Measurements from ENCODE around the gene PCCB. TPM values are rescaled to one million over a fixed set of nuclear protein-coding genes. Genes with fewer than 3 reads are reported as not detected.

PCCB gene
- total RNA-seq, 1 experiment from 2014 or later = 63.4 TPM

DNA sequence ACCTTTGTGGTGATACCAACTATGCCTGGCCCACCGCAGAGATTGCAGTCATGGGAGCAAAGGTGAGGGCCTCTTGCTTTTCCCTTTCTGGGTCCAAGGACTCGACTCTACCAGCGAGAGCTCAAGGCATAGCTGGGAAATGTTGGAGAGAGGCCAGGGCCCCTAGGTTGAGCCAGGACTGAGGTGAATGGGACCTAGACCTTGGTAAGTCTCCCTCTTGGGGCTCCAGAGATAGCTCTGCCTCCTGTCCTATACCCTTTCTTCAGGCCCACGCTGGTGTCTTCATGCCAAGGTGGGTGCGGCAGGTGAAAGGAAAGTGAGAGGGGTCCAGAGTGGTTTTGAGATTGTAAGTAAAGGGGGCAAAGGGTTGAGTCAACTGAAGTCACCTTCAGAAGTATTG lies 77.5 kb downstream of the PCCB start:
- Histone ChIP-seq H3K27me3 (ENCODE audit: control insufficient read depth, insufficient read depth, low read length) (no peaks in the 10 kb centered on the region), H3K9me3 (ENCODE audit: control insufficient read depth, insufficient read depth, low read depth, low read length) (peaks cover 3% of the 10 kb centered on the region), H3K36me3 (ENCODE audit: control insufficient read depth, insufficient read depth, low read length) (no peaks in the 10 kb centered on the region), H3K27ac (ENCODE audit: low read length) (no peak overlapping the region), H3K4me1 (ENCODE audit: control insufficient read depth, insufficient read depth, low read length) (no peaks in the 10 kb centered on the region), H3K4me3 (ENCODE audit: low read depth in 2 of 2, low read length in 2 of 2) (no peak overlapping the region)
- no TSS peak for BruUV-seq (replicated peaks)
- DNase-seq (ENCODE audit: low read depth, low spot score) = no peak
- CTCF ChIA-PET = no interaction called here
- ATAC-seq = no peak
- intact Hi-C loops (cut with micrococcal nuclease; ENCODE audit: unreplicated experiment) = loop anchor here (10.0 kb wide), 1 partner anchor 253 kb away; no protein-coding TSS in a partner anchor
- TF ChIP-seq, protein P1, sequence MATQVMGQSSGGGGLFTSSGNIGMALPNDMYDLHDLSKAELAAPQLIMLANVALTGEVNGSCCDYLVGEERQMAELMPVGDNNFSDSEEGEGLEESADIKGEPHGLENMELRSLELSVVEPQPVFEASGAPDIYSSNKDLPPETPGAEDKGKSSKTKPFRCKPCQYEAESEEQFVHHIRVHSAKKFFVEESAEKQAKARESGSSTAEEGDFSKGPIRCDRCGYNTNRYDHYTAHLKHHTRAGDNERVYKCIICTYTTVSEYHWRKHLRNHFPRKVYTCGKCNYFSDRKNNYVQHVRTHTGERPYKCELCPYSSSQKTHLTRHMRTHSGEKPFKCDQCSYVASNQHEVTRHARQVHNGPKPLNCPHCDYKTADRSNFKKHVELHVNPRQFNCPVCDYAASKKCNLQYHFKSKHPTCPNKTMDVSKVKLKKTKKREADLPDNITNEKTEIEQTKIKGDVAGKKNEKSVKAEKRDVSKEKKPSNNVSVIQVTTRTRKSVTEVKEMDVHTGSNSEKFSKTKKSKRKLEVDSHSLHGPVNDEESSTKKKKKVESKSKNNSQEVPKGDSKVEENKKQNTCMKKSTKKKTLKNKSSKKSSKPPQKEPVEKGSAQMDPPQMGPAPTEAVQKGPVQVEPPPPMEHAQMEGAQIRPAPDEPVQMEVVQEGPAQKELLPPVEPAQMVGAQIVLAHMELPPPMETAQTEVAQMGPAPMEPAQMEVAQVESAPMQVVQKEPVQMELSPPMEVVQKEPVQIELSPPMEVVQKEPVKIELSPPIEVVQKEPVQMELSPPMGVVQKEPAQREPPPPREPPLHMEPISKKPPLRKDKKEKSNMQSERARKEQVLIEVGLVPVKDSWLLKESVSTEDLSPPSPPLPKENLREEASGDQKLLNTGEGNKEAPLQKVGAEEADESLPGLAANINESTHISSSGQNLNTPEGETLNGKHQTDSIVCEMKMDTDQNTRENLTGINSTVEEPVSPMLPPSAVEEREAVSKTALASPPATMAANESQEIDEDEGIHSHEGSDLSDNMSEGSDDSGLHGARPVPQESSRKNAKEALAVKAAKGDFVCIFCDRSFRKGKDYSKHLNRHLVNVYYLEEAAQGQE (IDR thresholded peaks at IDR 0.05; ENCODE audit: insufficient read depth in 1 of 2, low read depth in 2 of 2, low read length in 1 of 2) = no peak
- no peak for TF ChIP-seq TCF7L2 (IDR thresholded peaks at IDR 0.05; ENCODE audit: low read depth, low read length)
- TF ChIP-seq, protein P2, sequence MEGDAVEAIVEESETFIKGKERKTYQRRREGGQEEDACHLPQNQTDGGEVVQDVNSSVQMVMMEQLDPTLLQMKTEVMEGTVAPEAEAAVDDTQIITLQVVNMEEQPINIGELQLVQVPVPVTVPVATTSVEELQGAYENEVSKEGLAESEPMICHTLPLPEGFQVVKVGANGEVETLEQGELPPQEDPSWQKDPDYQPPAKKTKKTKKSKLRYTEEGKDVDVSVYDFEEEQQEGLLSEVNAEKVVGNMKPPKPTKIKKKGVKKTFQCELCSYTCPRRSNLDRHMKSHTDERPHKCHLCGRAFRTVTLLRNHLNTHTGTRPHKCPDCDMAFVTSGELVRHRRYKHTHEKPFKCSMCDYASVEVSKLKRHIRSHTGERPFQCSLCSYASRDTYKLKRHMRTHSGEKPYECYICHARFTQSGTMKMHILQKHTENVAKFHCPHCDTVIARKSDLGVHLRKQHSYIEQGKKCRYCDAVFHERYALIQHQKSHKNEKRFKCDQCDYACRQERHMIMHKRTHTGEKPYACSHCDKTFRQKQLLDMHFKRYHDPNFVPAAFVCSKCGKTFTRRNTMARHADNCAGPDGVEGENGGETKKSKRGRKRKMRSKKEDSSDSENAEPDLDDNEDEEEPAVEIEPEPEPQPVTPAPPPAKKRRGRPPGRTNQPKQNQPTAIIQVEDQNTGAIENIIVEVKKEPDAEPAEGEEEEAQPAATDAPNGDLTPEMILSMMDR (IDR thresholded peaks at IDR 0.05) = no peak
- TF ChIP-seq SIN3A (IDR thresholded peaks at IDR 0.05; ENCODE audit: borderline replicate concordance, insufficient read depth, low read depth, low read length) = no peak
- no peak for TF ChIP-seq POLR2AphosphoS5 (IDR thresholded peaks at IDR 0.05; ENCODE audit: low read depth, low read length)
- in situ Hi-C loops (cut with HindIII; ENCODE audit: low pct_unique_long_range_greater_than_20kb, low sequenced_read_pairs) = no loop called here
- POLR2A ChIA-PET = no interaction called here

DNA sequence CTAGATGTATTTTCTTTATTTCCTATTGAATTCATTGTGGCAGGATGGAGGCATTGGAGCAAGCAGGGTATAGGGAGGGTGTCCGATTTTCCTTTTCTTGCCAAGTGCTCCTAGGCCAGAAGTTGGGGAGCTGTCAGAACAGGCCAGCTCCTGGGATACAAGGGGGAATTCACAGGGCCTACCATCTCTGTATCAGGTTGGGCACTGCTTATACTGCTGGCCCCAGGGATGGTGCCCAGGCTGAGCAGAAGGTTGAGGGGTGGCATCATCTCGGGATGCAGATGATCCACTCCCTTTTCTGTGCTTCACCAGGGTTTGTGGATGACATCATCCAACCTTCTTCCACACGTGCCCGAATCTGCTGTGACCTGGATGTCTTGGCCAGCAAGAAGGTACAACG lies 79.5 kb downstream of the PCCB start:
- TF ChIP-seq SIN3A (IDR thresholded peaks at IDR 0.05; ENCODE audit: borderline replicate concordance, insufficient read depth, low read depth, low read length) = no peak
- TF ChIP-seq, protein P2 (IDR thresholded peaks at IDR 0.05) = no peak
- TF ChIP-seq, protein P1 (IDR thresholded peaks at IDR 0.05; ENCODE audit: insufficient read depth in 1 of 2, low read depth in 2 of 2, low read length in 1 of 2) = no peak
- no peak for TF ChIP-seq TCF7L2 (IDR thresholded peaks at IDR 0.05; ENCODE audit: low read depth, low read length)
- no peak for TF ChIP-seq POLR2AphosphoS5 (IDR thresholded peaks at IDR 0.05; ENCODE audit: low read depth, low read length)
- in situ Hi-C loops (cut with HindIII; ENCODE audit: low pct_unique_long_range_greater_than_20kb, low sequenced_read_pairs) = no loop called here
- BruUV-seq (replicated peaks) = no TSS peak
- no peaks in the 10 kb centered on the region for H3K36me3 ChIP-seq (ENCODE audit: control insufficient read depth, insufficient read depth, low read length)
- ChIA-PET CTCF (no interaction called here), POLR2A (no interaction called here)
- H3K4me1 ChIP-seq (ENCODE audit: control insufficient read depth, insufficient read depth, low read length) = no peaks in the 10 kb centered on the region
- ATAC-seq = no peak
- intact Hi-C loops (cut with micrococcal nuclease; ENCODE audit: unreplicated experiment) = loop anchor here (10.0 kb wide), 1 partner anchor 255 kb away; no protein-coding TSS in a partner anchor
- no peaks in the 10 kb centered on the region for H3K9me3 ChIP-seq (ENCODE audit: control insufficient read depth, insufficient read depth, low read depth, low read length)
- DNase-seq (ENCODE audit: low read depth, low spot score) = no peak
- H3K27me3 ChIP-seq (ENCODE audit: control insufficient read depth, insufficient read depth, low read length) = no peaks in the 10 kb centered on the region
- no peak overlapping the region for H3K27ac ChIP-seq (ENCODE audit: low read length)
- no peak overlapping the region for H3K4me3 ChIP-seq (ENCODE audit: low read depth in 2 of 2, low read length in 2 of 2)
